Lower lobe of right lung (tissue), 2 donors: ENCODE data around the gene RAPGEF4. TPM values are rescaled to one million over a fixed set of nuclear protein-coding genes. Genes with fewer than 3 reads are reported as not detected.

ENCODE experiments used
- ATAC-seq, 2 donors: fragments of 200-7000 bp; cut with Tn5 transposase; one replicate each; pipeline ENCODE4 v1.9.1; 2020 to 2022; ENCODE audit warnings: mild to moderate bottlenecking in 2 of 2, moderate library complexity in 2 of 2
- DNase-seq: peaks from one replicate; pipeline ENCODE4 v3.0.0-alpha.2; 2020
- H3K27ac ChIP-seq: fragments of 200-600 bp; one replicate; pipeline ENCODE4 v1.8.0; 2022
- H3K27me3 ChIP-seq: fragments of 200-600 bp; one replicate; pipeline ENCODE4 v1.8.0; 2022; ENCODE audit warnings: low read depth
- H3K36me3 ChIP-seq: fragments of 200-600 bp; one replicate; pipeline ENCODE4 v1.8.0; 2022; ENCODE audit warnings: mild to moderate bottlenecking
- H3K4me1 ChIP-seq: fragments of 200-600 bp; one replicate; pipeline ENCODE4 v1.8.0; 2022
- H3K4me3 ChIP-seq: fragments of 200-600 bp; one replicate; pipeline ENCODE4 v1.8.0; 2022; ENCODE audit warnings: mild to moderate bottlenecking
- H3K9me3 ChIP-seq: fragments of 200-600 bp; one replicate; pipeline ENCODE4 v1.8.0; 2022
- CTCF ChIP-seq: fragments of 200-600 bp; IDR thresholded peaks from one replicate; pipeline ENCODE4 v1.8.0; 2022; ENCODE audit warnings: antibody characterized with exemption, mild to moderate bottlenecking
- intact Hi-C: fragments of 100-400 bp; cut with DNase I; formaldehyde crosslinking; loops from one replicate; pipeline ENCODE4 v1.11.0; 2022
- total RNA-seq: library from RNA; stranded (reverse); fragmentation: NEBNext Ultra II Directional; extraction: Animal tissue kit (Norgen Biotek cat#: 25700); gene quantifications from one replicate; pipeline ENCODE4 v1.2.1, GENCODE V29; 2021
- donor health status: DM: no; HTN: yes; CAD: no; lungs with severe emphysema.

RAPGEF4 gene
- total RNA-seq, 1 donor from 2014 or later, result 14.6 TPM

GRCh38 chr2:172995323-172996244 lies 259.9 kb downstream of the RAPGEF4 start:
- Histone ChIP-seq H3K27ac (no peak overlapping the region), H3K27me3 (no peaks in the 10 kb centered on the region), H3K4me3 (no peak overlapping the region), H3K9me3 (no peaks in the 10 kb centered on the region), H3K36me3 (no peaks in the 10 kb centered on the region), H3K4me1 (peaks cover 12% of the 10 kb centered on the region)
- no peak for TF ChIP-seq CTCF
- ATAC-seq (peak; percentile 74 to 78), DNase-seq (no peak)
- intact Hi-C loops, result no loop called here

- Histone ChIP-seq H3K4me3 (no peak overlapping the region), H3K27me3 (no peaks in the 10 kb centered on the region), H3K4me1 (peaks cover 12% of the 10 kb centered on the region), H3K27ac (no peak overlapping the region), H3K9me3 (no peaks in the 10 kb centered on the region), H3K36me3 (no peaks in the 10 kb centered on the region)
- intact Hi-C loops, result no loop called here
- TF ChIP-seq CTCF, result no peak
- no peak for ATAC-seq
- no peak for DNase-seq
These were observed 260.8 kb downstream of the RAPGEF4 start for GRCh38 chr2:172996387-172996961.

- no peaks in the 10 kb centered on the region for H3K36me3 ChIP-seq
- H3K4me1 ChIP-seq, result peaks cover 12% of the 10 kb centered on the region
- ATAC-seq (no peak), DNase-seq (no peak)
- H3K27me3 ChIP-seq, result no peaks in the 10 kb centered on the region
- TF ChIP-seq CTCF, result no peak
- no peak overlapping the region for H3K4me3 ChIP-seq
- intact Hi-C loops, result no loop called here
- H3K27ac ChIP-seq, result no peak overlapping the region
- no peaks in the 10 kb centered on the region for H3K9me3 ChIP-seq
These were observed 261.4 kb downstream of the RAPGEF4 start for GRCh38 chr2:172997031-172997430.

GRCh38 chr2:172998547-172999272 lies 263.1 kb downstream of the RAPGEF4 start:
- intact Hi-C loops, result no loop called here
- no peak overlapping the region for H3K4me3 ChIP-seq
- DNase-seq, result no peak

More at GRCh38 chr2:172998547-172999272, 263.1 kb downstream of the RAPGEF4 start:
- no peak overlapping the region for H3K27ac ChIP-seq
- H3K27me3 ChIP-seq, result no peaks in the 10 kb centered on the region
- no peak for TF ChIP-seq CTCF
- peaks cover 12% of the 10 kb centered on the region for H3K4me1 ChIP-seq
- H3K9me3 ChIP-seq, result no peaks in the 10 kb centered on the region
- no peaks in the 10 kb centered on the region for H3K36me3 ChIP-seq
- ATAC-seq, result peak in 1 of 2 donors; percentile 37
